Posterior cingulate gyrus (tissue), 11 donors: ENCODE measurements around the gene SOD1.
"Not testable (repeated sequence)": the region's sequence is repeated elsewhere in the genome, so short reads cannot be mapped to it uniquely, and the experiment has no call there.

Experiments used
- DNase-seq, 10 donors: peaks; one replicate each; pipeline versions ENCODE4 v3.0.0 to v3.0.0-alpha.2; 2020 to 2021; ENCODE audit warnings: mixed read lengths in 3 of 10
- intact Hi-C: fragments of 100-400 bp; cut with DNase I; formaldehyde crosslinking; loops from one replicate; pipeline ENCODE4 v1.15.1; 2023

SOD1 gene

GRCh38 chr21:31654821-31655580, 4.5 kb upstream of the SOD1 start:
- intact Hi-C loops, DNase-seq: not testable (repeated sequence)

GRCh38 chr21:31656199-31657095, 3.0 kb upstream of the SOD1 start:
- intact Hi-C loops: no loop called here
- DNase-seq: no peak

- intact Hi-C loops: no loop called here
- DNase-seq: no peak
These were observed 1.4 kb upstream of the SOD1 start for GRCh38 chr21:31658053-31658452.

GRCh38 chr21:31659286-31659535, 282 bp upstream of the SOD1 start:
- no peak for DNase-seq
- intact Hi-C loops: no loop called here

- DNase-seq: peak in 2 of 10 donors; percentile 44 to 79
- intact Hi-C loops: loop anchor here (1.0 kb wide), 1 partner anchor 72 kb away; the partner anchor contains the start of gene SCAF4
These were observed 719 bp downstream of the SOD1 start for GRCh38 chr21:31660259-31660565.

GRCh38 chr21:31660591-31660990, 1.1 kb downstream of the SOD1 start:
- intact Hi-C loops: loop anchor here (1.0 kb wide), 1 partner anchor 72 kb away; the partner anchor contains the start of gene SCAF4
- no peak for DNase-seq

- intact Hi-C loops: no loop called here
- peak in 1 of 10 donors; percentile 5 for DNase-seq
These were observed 4.2 kb downstream of the SOD1 start for GRCh38 chr21:31663584-31664249.

GRCh38 chr21:31665397-31665796, 5.9 kb downstream of the SOD1 start:
- DNase-seq: peak in 7 of 10 donors; percentile 26 to 89 (median 50)
- intact Hi-C loops: no loop called here

- DNase-seq, intact Hi-C loops: not testable (repeated sequence)
These were observed 6.4 kb downstream of the SOD1 start for GRCh38 chr21:31665869-31666268.

- intact Hi-C loops: no loop called here
- no peak for DNase-seq
These were observed 7.0 kb downstream of the SOD1 start for GRCh38 chr21:31666445-31667010.

GRCh38 chr21:31667132-31667531, 7.6 kb downstream of the SOD1 start:
- intact Hi-C loops: no loop called here

GRCh38 chr21:31667639-31668038, 8.1 kb downstream of the SOD1 start:
- intact Hi-C loops: no loop called here
- DNase-seq: no peak

More at GRCh38 chr21:31667132-31667531, 7.6 kb downstream of the SOD1 start:
- DNase-seq: no peak

- no peak for DNase-seq
- intact Hi-C loops: no loop called here
These were observed 9.4 kb downstream of the SOD1 start for GRCh38 chr21:31668651-31669491.

GRCh38 chr21:31670070-31670469, 10.6 kb downstream of the SOD1 start:
- intact Hi-C loops: no loop called here
- DNase-seq: no peak

- no peak for DNase-seq
- intact Hi-C loops: no loop called here
These were observed 11.7 kb downstream of the SOD1 start for GRCh38 chr21:31671146-31671716.

- DNase-seq: no peak
- intact Hi-C loops: no loop called here
These were observed 12.4 kb downstream of the SOD1 start for GRCh38 chr21:31671931-31672330.

GRCh38 chr21:31673321-31673912, 13.9 kb downstream of the SOD1 start:
- intact Hi-C loops: no loop called here
- no peak for DNase-seq

GRCh38 chr21:31675318-31675717, 15.8 kb downstream of the SOD1 start:
- intact Hi-C loops: no loop called here
- DNase-seq: no peak

- no peak for DNase-seq
- intact Hi-C loops: no loop called here
These were observed 16.5 kb downstream of the SOD1 start for GRCh38 chr21:31675960-31676359.
